HL-60 (cell line): ENCODE data around the gene HOXB1.

Experiments used
- DNase-seq, 2 experiments: peaks; one replicate each; pipeline ENCODE4 v3.0.0-alpha.2; 2010 to 2020; ENCODE audit warnings: low read depth in 1 of 2, low spot score in 1 of 2
- H3K27ac ChIP-seq: fragments of 250-450 bp; sonication (Bioruptor Pico); replicated peaks from 2 replicates; pipeline ENCODE4 v1.5.1; 2020; ENCODE audit warnings: mild to moderate bottlenecking, moderate library complexity
- H3K27me3 ChIP-seq: fragments of 250-450 bp; sonication (Bioruptor Pico); 2 replicates; pipeline ENCODE4 v1.5.1; 2021; ENCODE audit warnings: mild to moderate bottlenecking, moderate library complexity; ENCODE audit not compliant: insufficient read depth, poor library complexity, severe bottlenecking
- H3K4me3 ChIP-seq: replicated peaks from 2 replicates; pipeline ENCODE4 v1.5.1; 2011; ENCODE audit warnings: mild to moderate bottlenecking, control low read depth, low read length; ENCODE audit not compliant: insufficient read depth
- GABPA ChIP-seq: IDR thresholded peaks from 2 replicates; pipeline ENCODE4 v1.6.1; 2012; ENCODE audit warnings: low read depth
- POLR2AphosphoS5 ChIP-seq: IDR thresholded peaks from 2 replicates; pipeline ENCODE4 v1.6.1; 2012; ENCODE audit warnings: low read depth
- SPI1 ChIP-seq: IDR thresholded peaks from 2 replicates; pipeline ENCODE4 v1.6.1; 2012; ENCODE audit warnings: low read depth, mild to moderate bottlenecking, borderline replicate concordance
- TF ChIP-seq, protein P1 (sequence below): IDR thresholded peaks from one replicate; pipeline ENCODE4 v1.5.1; 2011; ENCODE audit warnings: low read length, control low read depth, inconsistent platforms; ENCODE audit not compliant: insufficient read depth
- TF ChIP-seq, protein P2 (sequence below): IDR thresholded peaks from 2 replicates; pipeline ENCODE4 v1.6.1; 2012; ENCODE audit warnings: low read depth; ENCODE audit not compliant: insufficient replicate concordance

The HOXB1 gene

DNA sequence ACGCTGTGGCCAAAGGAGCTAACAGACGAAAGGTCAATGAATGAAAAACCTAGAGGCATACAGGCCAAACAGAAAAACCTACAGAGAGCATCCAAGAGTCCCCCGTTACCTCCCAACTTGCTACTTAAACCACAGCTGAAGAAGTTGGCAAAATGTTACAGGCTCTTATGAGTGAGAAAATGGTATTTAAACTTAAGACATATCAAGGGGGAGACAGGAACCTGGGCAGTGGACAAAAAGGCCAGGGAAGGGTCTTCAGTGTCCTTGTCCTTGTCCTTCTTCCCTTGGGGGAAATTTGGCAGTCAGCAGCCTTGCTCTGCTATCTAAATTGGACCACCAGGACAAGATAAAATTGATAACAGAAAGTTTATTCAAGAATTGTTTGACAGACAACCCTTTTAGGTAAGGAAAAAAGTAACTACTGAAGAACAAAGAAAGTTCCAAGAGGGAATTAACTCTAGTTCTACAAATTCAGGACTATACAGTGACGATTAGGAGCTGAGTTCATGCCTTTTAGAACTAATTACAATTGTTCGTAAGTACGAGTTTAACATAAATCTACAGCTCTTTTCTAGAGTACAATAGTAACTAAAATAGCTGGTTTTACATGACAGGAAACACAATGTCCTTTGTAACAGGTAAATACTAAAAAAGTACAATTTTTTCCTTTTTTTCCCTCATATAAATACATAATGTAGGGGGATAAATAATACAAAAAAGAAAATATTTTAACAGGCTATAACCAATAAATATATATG is 17.9 kb upstream of the HOXB1 start:
- no peak overlapping the region for H3K4me3 ChIP-seq
- no peak overlapping the region for H3K27ac ChIP-seq
- no peak for DNase-seq
- TF ChIP-seq, protein P1, sequence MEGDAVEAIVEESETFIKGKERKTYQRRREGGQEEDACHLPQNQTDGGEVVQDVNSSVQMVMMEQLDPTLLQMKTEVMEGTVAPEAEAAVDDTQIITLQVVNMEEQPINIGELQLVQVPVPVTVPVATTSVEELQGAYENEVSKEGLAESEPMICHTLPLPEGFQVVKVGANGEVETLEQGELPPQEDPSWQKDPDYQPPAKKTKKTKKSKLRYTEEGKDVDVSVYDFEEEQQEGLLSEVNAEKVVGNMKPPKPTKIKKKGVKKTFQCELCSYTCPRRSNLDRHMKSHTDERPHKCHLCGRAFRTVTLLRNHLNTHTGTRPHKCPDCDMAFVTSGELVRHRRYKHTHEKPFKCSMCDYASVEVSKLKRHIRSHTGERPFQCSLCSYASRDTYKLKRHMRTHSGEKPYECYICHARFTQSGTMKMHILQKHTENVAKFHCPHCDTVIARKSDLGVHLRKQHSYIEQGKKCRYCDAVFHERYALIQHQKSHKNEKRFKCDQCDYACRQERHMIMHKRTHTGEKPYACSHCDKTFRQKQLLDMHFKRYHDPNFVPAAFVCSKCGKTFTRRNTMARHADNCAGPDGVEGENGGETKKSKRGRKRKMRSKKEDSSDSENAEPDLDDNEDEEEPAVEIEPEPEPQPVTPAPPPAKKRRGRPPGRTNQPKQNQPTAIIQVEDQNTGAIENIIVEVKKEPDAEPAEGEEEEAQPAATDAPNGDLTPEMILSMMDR, result no peak
- no peak for TF ChIP-seq GABPA
- TF ChIP-seq SPI1, result no peak
- TF ChIP-seq, protein P2, sequence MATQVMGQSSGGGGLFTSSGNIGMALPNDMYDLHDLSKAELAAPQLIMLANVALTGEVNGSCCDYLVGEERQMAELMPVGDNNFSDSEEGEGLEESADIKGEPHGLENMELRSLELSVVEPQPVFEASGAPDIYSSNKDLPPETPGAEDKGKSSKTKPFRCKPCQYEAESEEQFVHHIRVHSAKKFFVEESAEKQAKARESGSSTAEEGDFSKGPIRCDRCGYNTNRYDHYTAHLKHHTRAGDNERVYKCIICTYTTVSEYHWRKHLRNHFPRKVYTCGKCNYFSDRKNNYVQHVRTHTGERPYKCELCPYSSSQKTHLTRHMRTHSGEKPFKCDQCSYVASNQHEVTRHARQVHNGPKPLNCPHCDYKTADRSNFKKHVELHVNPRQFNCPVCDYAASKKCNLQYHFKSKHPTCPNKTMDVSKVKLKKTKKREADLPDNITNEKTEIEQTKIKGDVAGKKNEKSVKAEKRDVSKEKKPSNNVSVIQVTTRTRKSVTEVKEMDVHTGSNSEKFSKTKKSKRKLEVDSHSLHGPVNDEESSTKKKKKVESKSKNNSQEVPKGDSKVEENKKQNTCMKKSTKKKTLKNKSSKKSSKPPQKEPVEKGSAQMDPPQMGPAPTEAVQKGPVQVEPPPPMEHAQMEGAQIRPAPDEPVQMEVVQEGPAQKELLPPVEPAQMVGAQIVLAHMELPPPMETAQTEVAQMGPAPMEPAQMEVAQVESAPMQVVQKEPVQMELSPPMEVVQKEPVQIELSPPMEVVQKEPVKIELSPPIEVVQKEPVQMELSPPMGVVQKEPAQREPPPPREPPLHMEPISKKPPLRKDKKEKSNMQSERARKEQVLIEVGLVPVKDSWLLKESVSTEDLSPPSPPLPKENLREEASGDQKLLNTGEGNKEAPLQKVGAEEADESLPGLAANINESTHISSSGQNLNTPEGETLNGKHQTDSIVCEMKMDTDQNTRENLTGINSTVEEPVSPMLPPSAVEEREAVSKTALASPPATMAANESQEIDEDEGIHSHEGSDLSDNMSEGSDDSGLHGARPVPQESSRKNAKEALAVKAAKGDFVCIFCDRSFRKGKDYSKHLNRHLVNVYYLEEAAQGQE, result no peak
- no peak for TF ChIP-seq POLR2AphosphoS5
- H3K27me3 ChIP-seq, result peaks cover 51% of the 10 kb centered on the region

DNA sequence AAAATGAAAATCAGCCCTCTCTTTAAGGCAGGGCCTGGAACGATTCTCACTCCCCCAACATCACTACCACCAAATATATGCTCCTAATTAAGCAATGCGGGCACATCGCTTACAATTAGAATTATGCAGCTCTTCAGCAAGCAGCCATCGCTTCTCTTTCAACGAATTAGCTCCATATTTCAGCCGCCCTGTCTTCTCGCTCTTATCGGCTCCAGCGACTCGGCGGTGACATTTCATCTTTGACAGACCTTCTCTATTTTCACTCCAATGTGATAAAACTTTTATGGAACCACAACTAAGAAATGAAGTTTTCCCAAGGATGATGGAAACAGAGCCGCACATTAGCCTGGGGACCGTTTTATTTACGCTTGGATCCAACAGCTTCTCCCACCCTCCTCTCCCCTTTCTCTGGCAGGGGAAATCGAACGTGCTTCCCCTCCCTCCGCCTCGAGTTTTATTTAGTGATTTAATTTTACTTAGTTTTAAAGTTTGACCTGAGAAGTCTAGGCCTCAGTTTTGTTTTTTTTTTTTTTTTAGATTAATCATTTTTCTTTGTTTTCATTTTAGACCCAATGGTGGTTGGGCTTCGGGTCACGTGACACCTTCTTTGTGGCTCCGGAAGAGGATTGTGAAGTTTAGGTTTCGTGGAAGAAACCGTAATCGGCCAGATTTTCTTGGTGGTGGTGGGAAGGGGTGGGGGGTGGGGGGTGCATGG is 17.2 kb upstream of the HOXB1 start:
- DNase-seq, result no peak
- H3K27me3 ChIP-seq, result peaks cover 54% of the 10 kb centered on the region
- no peak overlapping the region for H3K27ac ChIP-seq
- no peak for TF ChIP-seq GABPA
- TF ChIP-seq POLR2AphosphoS5, result no peak
- no peak for TF ChIP-seq SPI1
- TF ChIP-seq, protein P2, result no peak
- TF ChIP-seq, protein P1, result no peak
- H3K4me3 ChIP-seq, result no peak overlapping the region

DNA sequence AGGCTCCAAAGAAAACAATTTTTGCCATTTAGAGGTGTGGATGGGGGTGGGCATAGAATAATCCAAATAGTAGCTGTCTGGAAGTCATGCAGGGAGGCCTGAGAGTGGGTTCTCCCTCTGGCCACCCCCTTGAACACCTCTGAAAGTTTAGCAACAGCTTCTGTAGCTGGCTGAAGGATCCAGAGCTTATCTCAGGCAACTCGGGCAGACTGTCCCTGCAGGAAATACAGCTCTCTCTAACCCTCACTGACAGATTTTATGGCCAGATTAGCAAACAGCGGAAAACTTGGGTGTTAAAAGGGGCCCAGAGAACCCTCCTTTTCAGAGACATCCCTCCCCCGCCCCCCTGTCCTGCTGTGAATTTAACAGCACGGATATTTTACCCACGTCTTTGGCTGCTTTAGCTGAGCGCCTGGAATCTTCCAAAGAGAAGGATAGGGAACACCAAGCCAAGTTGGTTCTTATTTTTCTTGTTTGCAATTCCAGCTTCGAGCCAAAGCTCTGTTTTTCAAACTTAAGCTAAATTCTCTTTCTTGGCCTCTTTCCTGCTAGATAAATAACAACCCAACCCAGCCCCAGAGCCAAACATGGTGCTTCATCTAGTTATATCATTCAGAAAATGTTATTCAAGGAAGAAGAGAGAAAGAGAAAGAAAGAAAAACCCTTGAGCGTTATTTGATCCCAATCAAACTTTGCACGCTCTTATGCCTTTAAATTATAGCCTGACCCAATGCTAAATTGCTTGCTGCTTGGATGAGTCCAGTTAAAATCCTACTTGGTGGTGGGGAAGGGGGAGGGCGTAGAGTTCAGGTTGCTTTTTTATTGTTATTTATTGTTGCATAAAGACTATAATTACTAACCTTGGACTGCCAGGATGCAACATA is 16.4 kb upstream of the HOXB1 start:
- Histone ChIP-seq H3K27ac (no peak overlapping the region), H3K27me3 (peaks cover 58% of the 10 kb centered on the region), H3K4me3 (no peak overlapping the region)
- TF ChIP-seq POLR2AphosphoS5, result no peak
- TF ChIP-seq, protein P2, result no peak
- TF ChIP-seq, protein P1, result no peak
- no peak for TF ChIP-seq SPI1
- TF ChIP-seq GABPA, result no peak
- no peak for DNase-seq
